Endothelial cell of umbilical vein (primary cell): ENCODE results near the gene FIG4. TPM values are rescaled to one million over a fixed set of nuclear protein-coding genes. Genes with fewer than 3 reads are reported as not detected.
"Not testable (repeated sequence)": the region's sequence is repeated elsewhere in the genome, so short reads cannot be mapped to it uniquely, and the experiment has no call there.

ENCODE experiments used
- BruUV-seq: library from RNA; stranded (reverse); fragments of 400-500 nt; replicated peaks from 2 replicates; lab custom pipeline; 2021; lab: Mats Ljungman, UMichigan
- CTCF ChIA-PET: fragments of 300-600, 350-600 bp; sonication (Branson Sonifier 250); formaldehyde crosslinking; loops from one replicate; lab custom pipeline; 2021; ENCODE audit warnings: antibody characterized with exemption, inconsistent platforms; lab: Charles Lee
- POLR2A ChIA-PET: fragments of 300-600, 350-600 bp; sonication (Branson Sonifier 250); formaldehyde crosslinking; loops from one replicate; lab custom pipeline; 2021; ENCODE audit warnings: antibody characterized with exemption, inconsistent platforms; lab: Charles Lee
- DNase-seq: peaks from one replicate; pipeline ENCODE4 v3.0.0-alpha.2; 2011; ENCODE audit warnings: low read depth, low spot score
- FAIRE-seq: peaks from 2 replicates; lab custom pipeline; 2011; peaks lifted over from hg19 to GRCh38; lab: Jason Lieb, UNC
- H2AFZ ChIP-seq: 2 replicates; pipeline ENCODE4 v1.6.0; 2012; ENCODE audit warnings: low read depth, low read length, control low read depth, inconsistent platforms
- H3K27ac ChIP-seq: 2 replicates; pipeline ENCODE4 v1.5.1; 2011; ENCODE audit warnings: low read depth, mild to moderate bottlenecking, control low read depth, low read length, moderate library complexity; ENCODE audit not compliant: insufficient read depth
- H3K27me3 ChIP-seq, 2 experiments: 2 replicates each; pipeline versions ENCODE4 v1.6.0 to v1.6.1; 2011; ENCODE audit warnings: low read length in 2 of 2, mixed read lengths in 1 of 2; ENCODE audit not compliant: control insufficient read depth in 2 of 2, insufficient read depth in 2 of 2
- H3K36me3 ChIP-seq, 2 experiments: 2 replicates in 1 of 2; 3 replicates in 1 of 2; pipeline ENCODE4 v1.5.1; 2011; ENCODE audit warnings: low read length in 2 of 2, mild to moderate bottlenecking in 1 of 2, moderate library complexity in 1 of 2; ENCODE audit not compliant: control insufficient read depth in 2 of 2, insufficient read depth in 2 of 2; ENCODE audit errors: extremely low read depth in 1 of 2
- H3K4me1 ChIP-seq: 3 replicates; pipeline ENCODE4 v1.5.1; 2011; ENCODE audit warnings: mild to moderate bottlenecking, low read length; ENCODE audit not compliant: control insufficient read depth, insufficient read depth; ENCODE audit errors: extremely low read depth
- H3K4me2 ChIP-seq: 2 replicates; pipeline ENCODE4 v1.6.1; 2011; ENCODE audit warnings: low read length, control low read depth, mixed read lengths; ENCODE audit not compliant: insufficient read depth
- H3K4me3 ChIP-seq, 3 experiments: fragments of 200-600 bp in 1 of 3; sonication (generic), shearing (Covaris generic) in 1 of 3; replicated peaks in 1 of 3; 2 replicates each; pipeline ENCODE4 v1.5.1; 2011 to 2016; ENCODE audit warnings: control low read depth in 3 of 3, low read length in 3 of 3, mild to moderate bottlenecking in 2 of 3, inconsistent platforms in 1 of 3, low read depth in 1 of 3, moderate library complexity in 1 of 3; ENCODE audit not compliant: insufficient read depth in 1 of 3
- H3K79me2 ChIP-seq: 2 replicates; pipeline ENCODE4 v1.6.0; 2012; ENCODE audit warnings: low read length, inconsistent platforms; ENCODE audit not compliant: control insufficient read depth, insufficient read depth
- H3K9ac ChIP-seq: replicated peaks from 2 replicates; pipeline ENCODE3; 2011; ENCODE audit warnings: low read length, control low read depth; ENCODE audit not compliant: insufficient read depth; ENCODE audit errors: extremely low read depth
- H3K9me1 ChIP-seq: replicated peaks from 3 replicates; pipeline ENCODE4 v1.6.0; 2011; ENCODE audit warnings: mild to moderate bottlenecking, low read length; ENCODE audit not compliant: control insufficient read depth, insufficient read depth; ENCODE audit errors: extremely low read depth
- H3K9me3 ChIP-seq: replicated peaks from 2 replicates; pipeline ENCODE4 v1.5.1; 2012; ENCODE audit warnings: low read length, inconsistent platforms; ENCODE audit not compliant: control insufficient read depth, insufficient read depth
- H4K20me1 ChIP-seq: replicated peaks from 2 replicates; pipeline ENCODE3; 2011; ENCODE audit warnings: mild to moderate bottlenecking, low read length; ENCODE audit not compliant: control insufficient read depth, insufficient read depth; ENCODE audit errors: extremely low read depth
- EZH2 ChIP-seq: IDR thresholded peaks from 2 replicates; pipeline ENCODE4 v1.6.1; 2012; ENCODE audit warnings: borderline replicate concordance, low read depth, mild to moderate bottlenecking, moderate library complexity, low read length, inconsistent platforms; ENCODE audit not compliant: severe bottlenecking
- FOS ChIP-seq: IDR thresholded peaks from 2 replicates; pipeline ENCODE4 v1.6.1; 2011; ENCODE audit warnings: mild to moderate bottlenecking, low read length, moderate library complexity, borderline replicate concordance; ENCODE audit not compliant: insufficient read depth
- GATA2 ChIP-seq: IDR thresholded peaks from 2 replicates; pipeline ENCODE4 v1.7.0; 2011; ENCODE audit warnings: low read depth, mild to moderate bottlenecking, moderate library complexity, mixed read lengths, low read length; ENCODE audit not compliant: insufficient read length, insufficient read depth
- JUN ChIP-seq: IDR thresholded peaks from 2 replicates; pipeline ENCODE4 v1.6.1; 2011; ENCODE audit warnings: borderline replicate concordance, low read depth; ENCODE audit not compliant: insufficient read length, insufficient read depth
- MYC ChIP-seq: IDR thresholded peaks from one replicate; pipeline ENCODE4 v1.6.1; 2011; ENCODE audit warnings: mild to moderate bottlenecking, low read depth, low read length
- POLR2A ChIP-seq: IDR thresholded peaks from 2 replicates; pipeline ENCODE4 v1.6.1; 2012; ENCODE audit warnings: low read depth, mild to moderate bottlenecking, control low read depth, low read length
- POLR2AphosphoS5 ChIP-seq: IDR thresholded peaks from 2 replicates; pipeline ENCODE4 v1.6.1; 2012; ENCODE audit warnings: low read depth, mild to moderate bottlenecking, control low read depth, low read length, moderate library complexity; ENCODE audit not compliant: insufficient read depth
- dilution Hi-C: fragments of 300-500 bp; cut with MboI; formaldehyde crosslinking; loops from one replicate; pipeline ENCODE4 v1.15.0; 2019; ENCODE audit warnings: low sequenced_read_pairs; ENCODE audit not compliant: extremely low pct_ligation_motif_present
- intact Hi-C: fragments of 100-400 bp; cut with micrococcal nuclease; formaldehyde crosslinking; loops from one replicate; pipeline ENCODE4 v1.10.0; 2022
- polyA plus RNA-seq, 4 experiments: library from polyadenylated mRNA; depleted of rRNA in 3 of 4; stranded (reverse) in 3 of 4; unstranded in 1 of 4; fragments of >200 nt; gene quantifications; 2 replicates each; pipeline versions ENCODE4 v1.2.1 to v1.2.3, GENCODE V29; 2011 to 2012; ENCODE audit warnings: missing spikeins in 1 of 4
- total RNA-seq: library from RNA; stranded (reverse); gene quantifications from 2 replicates; pipeline ENCODE4 v1.2.3, GENCODE V29; 2021
- TF ChIP-seq, protein P1 (sequence below): IDR thresholded peaks from 2 replicates; pipeline ENCODE4 v1.6.1; 2011; ENCODE audit not compliant: insufficient read depth, insufficient read length
- TF ChIP-seq, protein P2 (sequence below), 2 donors: IDR thresholded peaks; 1 replicate in 1 of 2; 2 replicates in 1 of 2; pipeline ENCODE4 v1.5.1; 2011; ENCODE audit warnings: low read length in 2 of 2, mild to moderate bottlenecking in 2 of 2, moderate library complexity in 2 of 2, control low read depth in 1 of 2, inconsistent platforms in 1 of 2, low read depth in 1 of 2; ENCODE audit not compliant: insufficient read depth in 1 of 2; ENCODE audit errors: extremely low read depth in 1 of 2

The FIG4 gene
- total and polyA plus RNA-seq, 2 donors (not counting 3 experiments of a cell fraction or from before 2014, with no cell fraction given) = 7.9 to 12.2 TPM

DNA sequence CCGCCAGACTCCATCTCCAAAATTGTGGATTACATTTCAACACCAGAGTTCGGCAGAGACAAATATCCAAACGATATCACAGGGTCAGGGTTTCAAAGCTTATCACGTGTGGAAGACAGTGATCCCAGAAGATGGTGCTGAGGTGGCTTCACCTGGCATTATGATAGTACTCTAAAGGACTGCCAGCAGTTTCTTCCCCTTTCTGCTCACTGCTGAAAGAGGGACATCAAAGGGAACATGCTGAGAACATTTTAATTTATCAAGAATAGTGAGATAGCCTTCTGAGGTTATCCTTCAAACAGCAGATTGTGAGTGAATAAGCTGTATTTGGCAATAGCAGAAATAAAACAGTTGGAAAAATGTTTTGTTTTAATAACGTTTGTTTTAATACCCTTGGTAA lies 79.7 kb downstream of the FIG4 start:
- dilution Hi-C loops (no loop called here), intact Hi-C loops (no loop called here)
- Histone ChIP-seq H3K9ac (no peak overlapping the region), H3K79me2 (no peaks in the 10 kb centered on the region), H3K9me1 (peaks cover 2% of the 10 kb centered on the region), H3K36me3 (peaks cover 0 to 2% of the 10 kb centered on the region in 2 experiments), H4K20me1 (no peaks in the 10 kb centered on the region), H2AFZ (no peak overlapping the region), H3K9me3 (no peaks in the 10 kb centered on the region), H3K4me3 (no peak overlapping the region), H3K27ac (no peak overlapping the region), H3K4me1 (no peaks in the 10 kb centered on the region), H3K27me3 (no peaks in the 10 kb centered on the region), H3K4me2 (no peak overlapping the region)
- CTCF ChIA-PET = no interaction called here
- DNase-seq = no peak
- TF ChIP-seq POLR2AphosphoS5 (no peak), POLR2A (no peak), MYC (no peak), GATA2 (no peak), EZH2 (no peak), FOS (no peak), JUN (no peak)
- TF ChIP-seq, protein P1, sequence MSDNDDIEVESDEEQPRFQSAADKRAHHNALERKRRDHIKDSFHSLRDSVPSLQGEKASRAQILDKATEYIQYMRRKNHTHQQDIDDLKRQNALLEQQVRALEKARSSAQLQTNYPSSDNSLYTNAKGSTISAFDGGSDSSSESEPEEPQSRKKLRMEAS = no peak
- TF ChIP-seq, protein P2, sequence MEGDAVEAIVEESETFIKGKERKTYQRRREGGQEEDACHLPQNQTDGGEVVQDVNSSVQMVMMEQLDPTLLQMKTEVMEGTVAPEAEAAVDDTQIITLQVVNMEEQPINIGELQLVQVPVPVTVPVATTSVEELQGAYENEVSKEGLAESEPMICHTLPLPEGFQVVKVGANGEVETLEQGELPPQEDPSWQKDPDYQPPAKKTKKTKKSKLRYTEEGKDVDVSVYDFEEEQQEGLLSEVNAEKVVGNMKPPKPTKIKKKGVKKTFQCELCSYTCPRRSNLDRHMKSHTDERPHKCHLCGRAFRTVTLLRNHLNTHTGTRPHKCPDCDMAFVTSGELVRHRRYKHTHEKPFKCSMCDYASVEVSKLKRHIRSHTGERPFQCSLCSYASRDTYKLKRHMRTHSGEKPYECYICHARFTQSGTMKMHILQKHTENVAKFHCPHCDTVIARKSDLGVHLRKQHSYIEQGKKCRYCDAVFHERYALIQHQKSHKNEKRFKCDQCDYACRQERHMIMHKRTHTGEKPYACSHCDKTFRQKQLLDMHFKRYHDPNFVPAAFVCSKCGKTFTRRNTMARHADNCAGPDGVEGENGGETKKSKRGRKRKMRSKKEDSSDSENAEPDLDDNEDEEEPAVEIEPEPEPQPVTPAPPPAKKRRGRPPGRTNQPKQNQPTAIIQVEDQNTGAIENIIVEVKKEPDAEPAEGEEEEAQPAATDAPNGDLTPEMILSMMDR (IDR thresholded peaks at IDR 0.05; ENCODE audit: extremely low read depth in 1 of 2, insufficient read depth in 1 of 2, low read depth in 1 of 2, low read length in 2 of 2) = no peak
- FAIRE-seq = no peak
- no TSS peak for BruUV-seq
- POLR2A ChIA-PET = no interaction called here

DNA sequence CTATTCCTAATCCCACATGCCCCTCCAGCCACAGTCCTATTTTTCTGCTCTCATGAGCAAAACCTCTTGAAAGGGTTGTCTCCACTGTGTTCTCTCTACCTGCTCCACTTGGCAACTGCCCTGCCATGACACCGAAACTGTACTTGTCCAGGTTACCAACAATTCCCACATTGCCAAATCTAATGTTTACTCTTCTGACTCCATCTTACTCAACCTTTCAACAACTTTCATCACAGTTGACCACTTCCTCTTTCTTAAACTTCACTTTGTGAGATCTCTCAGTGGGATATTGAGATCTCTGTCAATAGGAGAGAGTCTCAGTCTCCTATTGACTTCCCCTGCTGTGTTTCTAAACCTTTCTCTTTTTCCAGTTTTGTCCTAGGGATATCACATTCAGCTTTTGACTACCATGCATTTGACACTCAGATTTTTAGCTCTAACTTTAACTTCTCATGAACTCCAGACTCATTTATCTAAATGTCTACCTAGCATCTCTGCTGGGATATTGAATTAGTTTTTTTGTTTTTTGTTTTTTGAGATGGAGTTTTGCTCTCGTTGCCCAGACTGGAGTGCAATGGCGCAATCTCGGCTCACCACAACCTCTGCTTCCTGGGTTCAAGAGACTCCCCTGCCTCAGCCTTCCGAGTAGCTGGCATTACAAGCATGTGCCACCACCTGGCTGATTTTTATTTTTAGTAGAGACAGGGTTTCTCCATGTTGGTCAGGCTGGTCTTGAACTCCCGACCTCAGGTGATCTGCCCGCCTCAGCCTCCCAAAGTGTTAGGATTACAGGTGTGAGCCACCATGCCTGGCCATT lies 81.1 kb downstream of the FIG4 start:
- H3K9ac ChIP-seq, intact Hi-C loops, H2AFZ ChIP-seq, dilution Hi-C loops, H3K9me3 ChIP-seq, FAIRE-seq, H3K27ac ChIP-seq, POLR2A ChIA-PET, H3K36me3 ChIP-seq, DNase-seq, H3K4me2 ChIP-seq, BruUV-seq, H3K79me2 ChIP-seq, H3K27me3 ChIP-seq, H4K20me1 ChIP-seq, H3K4me1 ChIP-seq, H3K9me1 ChIP-seq, H3K4me3 ChIP-seq: not testable (repeated sequence)
- CTCF ChIA-PET = interaction anchor here (0.8 kb wide), 1 partner anchor 21 kb away, joined by 3 read pairs; no protein-coding TSS in a partner anchor
